ENCODE measurements around the gene PHACTR1.

PHACTR1 gene

DNA sequence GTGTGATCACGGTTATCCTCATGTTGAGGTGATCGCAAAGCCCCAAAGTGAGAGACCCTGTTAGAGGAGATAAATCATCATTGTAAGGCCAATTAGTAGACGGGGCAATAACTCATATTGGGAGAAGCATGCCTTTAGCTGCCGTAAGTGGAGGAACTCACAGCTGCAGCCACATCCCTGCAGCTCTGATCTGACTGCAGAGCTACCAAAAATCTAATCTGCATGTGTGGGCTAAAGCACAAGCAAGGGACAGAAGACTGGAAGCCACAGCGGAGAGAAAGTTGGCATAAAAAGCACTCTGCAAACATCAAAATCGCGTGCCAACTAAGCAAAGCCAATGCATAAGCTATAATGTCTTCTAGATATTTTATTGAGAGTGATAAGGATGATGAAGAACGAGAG, 532.0 kb downstream of the PHACTR1 start:
- DNase-seq, result no peak

DNA sequence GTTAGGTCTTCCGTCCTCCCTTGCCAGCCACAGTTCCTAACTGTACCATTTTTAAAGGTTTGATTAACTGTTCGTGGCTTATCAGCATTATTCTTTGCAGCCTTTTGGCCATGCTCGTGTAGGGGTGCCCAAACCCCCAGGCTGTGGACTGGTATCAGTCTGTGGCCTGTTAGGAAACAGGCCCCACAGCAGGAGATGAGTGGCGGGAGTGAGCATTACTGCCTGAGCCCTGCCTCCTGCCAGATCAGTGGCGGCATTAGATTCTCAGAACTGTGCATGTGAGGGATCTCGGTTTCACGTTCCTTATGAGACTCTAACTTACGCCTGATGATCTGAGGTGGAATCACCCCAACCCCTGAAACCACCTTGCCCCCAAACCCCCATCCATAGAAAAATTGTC, 532.4 kb downstream of the PHACTR1 start:
- DNase-seq, result no peak

- no peak for DNase-seq
Measured at GRCh38 chr6:13249817-13250216, 533.2 kb downstream of the PHACTR1 start.

GRCh38 chr6:13250703-13251102, 534.1 kb downstream of the PHACTR1 start:
- DNase-seq, result no peak

GRCh38 chr6:13251242-13251641, 534.7 kb downstream of the PHACTR1 start:
- DNase-seq, result no peak

- no peak for DNase-seq
Measured at GRCh38 chr6:13252790-13253189, 536.2 kb downstream of the PHACTR1 start.

GRCh38 chr6:13253272-13253671, 536.7 kb downstream of the PHACTR1 start:
- no peak for DNase-seq

DNA sequence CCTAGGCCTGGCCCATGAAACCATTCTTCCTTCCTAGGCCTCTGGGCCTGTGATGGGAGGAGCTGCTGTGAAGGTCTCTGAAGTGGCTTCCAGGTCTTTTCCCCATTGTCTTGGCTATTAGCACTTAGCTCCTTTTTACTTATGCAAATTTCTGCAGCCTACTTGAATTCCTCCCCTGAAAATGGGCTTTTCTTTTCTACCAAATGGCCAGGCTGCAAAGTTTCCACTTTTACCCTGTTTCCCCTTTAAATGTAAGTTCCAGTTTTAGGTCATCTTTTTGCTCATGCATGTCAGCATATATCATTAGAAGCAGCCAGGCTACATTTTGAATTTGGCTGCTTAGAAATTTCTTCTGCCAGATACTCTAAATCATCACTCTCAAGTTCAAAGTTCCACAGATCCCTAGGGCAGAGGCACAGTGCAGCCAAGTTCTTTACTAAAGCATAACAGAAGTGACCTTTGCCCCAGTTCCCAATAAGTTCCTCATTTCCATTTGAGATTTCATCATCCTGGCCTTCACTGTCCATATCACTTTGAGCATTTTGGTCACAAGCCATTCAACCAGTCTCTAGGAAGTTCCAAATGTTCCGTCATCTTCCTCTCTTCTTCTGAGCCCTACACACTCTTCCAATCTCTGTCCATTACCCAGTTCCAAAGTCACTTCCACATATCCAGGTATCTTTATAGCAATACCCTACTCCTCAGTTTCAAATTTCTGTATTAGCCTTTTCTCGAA, 539.9 kb downstream of the PHACTR1 start:
- DNase-seq, result no peak

DNA sequence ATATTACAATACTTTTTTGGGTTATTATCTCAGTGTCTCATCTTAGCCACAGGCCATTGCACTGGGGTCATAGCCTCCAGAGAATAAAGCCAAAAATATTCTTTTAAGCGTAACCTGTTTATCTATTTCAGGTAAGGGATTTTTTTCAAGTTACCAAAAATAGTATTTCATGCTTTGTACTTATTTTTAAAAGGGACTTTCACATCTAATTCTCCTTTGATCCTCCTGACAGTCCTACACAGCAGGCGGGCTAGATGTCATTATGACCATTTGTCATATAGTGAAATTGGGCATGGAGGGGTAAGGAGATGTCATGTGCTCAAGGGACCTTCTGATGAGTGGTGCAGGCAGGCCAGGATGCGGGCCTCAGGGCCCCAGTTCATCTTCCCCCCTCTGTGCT, 542.8 kb downstream of the PHACTR1 start:
- DNase-seq, result no peak

DNA sequence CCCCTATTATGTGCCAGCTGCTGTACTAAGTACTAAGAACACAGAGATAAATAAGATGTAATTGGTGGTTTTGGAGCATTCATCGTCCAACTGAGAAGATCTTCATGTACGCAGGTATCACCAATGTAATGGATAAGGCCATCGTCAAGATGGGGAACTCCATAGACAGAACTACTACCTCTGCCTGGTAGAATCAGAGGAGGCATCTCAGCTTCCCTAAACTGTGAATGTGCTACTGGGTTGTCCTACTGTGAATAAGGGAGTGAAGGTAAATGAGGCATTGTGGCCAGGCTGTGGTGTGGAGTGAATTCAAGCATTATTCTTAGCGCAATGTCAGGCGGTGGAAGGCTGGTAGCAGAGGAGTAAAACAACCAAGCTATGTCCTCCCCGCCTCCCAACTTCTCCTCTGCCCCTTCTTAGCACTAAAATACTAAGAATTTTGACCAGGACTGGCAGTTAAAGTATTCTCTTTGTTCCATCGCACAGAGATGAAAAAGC, 543.6 kb downstream of the PHACTR1 start:
- no peak for DNase-seq

DNA sequence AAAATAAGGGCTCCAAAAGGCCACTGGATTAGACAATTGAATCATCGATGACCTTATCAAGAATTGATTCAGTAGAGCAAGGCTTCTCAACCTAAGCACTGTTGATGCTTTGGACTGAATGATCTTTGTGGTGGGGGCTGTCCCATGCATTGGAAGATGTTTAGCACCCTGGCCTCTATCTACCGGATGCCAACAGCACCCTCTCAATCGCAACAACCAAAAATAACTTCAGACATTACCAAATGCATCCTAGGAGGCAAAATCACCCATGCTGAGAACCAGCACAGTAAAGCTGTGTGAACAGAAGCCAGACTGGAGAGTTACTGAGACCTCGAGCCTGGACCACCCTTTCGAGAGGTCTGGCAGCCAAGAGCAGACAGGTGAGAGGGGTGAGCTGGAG, 544.3 kb downstream of the PHACTR1 start:
- DNase-seq, result no peak

DNA sequence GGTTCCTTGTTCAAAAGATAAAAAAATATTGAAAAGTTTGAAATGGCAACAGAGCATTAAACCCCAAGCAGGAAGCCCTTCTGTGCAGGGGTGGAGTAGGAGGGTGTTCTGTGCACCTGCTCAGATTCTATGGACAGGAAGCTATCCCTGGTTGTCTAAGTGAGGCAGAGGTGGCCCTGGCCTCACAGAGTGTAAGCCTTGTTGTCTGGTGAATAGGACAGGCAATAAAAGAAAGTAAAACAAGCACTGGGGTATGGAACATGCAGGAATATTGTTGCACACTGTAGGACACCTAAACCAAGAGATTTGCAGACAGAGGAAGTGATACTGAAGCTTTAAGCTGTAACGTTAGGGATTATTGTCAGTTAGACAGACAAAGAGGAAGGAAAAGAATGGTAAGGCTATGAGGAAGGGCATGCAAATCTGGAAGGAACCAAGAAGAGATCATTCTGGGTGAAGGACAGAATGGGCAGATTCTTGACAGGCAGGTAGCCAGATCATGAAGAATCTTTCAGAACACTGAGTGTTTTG, 545.0 kb downstream of the PHACTR1 start:
- DNase-seq, result no peak

- no peak for DNase-seq
Measured at GRCh38 chr6:13262302-13263230, 546.0 kb downstream of the PHACTR1 start.

- DNase-seq, result no peak
Measured at GRCh38 chr6:13263669-13264068, 547.1 kb downstream of the PHACTR1 start.

DNA sequence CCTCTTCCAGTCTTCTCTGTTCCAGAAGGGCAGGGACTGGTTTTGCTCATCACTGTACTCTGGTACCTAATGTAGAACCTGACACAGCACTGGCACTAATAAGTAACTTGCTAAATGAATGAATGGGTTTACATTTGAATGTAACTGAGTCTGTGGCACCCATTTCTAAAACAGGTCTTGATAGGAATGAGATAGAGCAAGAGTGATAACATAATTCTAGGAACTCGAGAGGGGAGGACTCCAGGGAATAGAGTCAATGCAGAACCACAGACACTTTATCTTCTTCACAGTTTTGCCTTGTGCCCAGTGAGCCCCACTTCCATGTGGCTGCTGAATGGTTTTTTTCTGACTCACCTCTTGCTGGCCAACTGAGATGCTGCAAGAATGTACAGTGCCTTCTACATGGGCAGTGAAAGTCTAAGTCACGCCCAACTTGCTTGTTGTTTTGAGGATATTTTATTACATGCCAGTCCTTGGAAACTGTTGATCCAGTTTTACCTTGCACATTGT, 550.6 kb downstream of the PHACTR1 start:
- no peak for DNase-seq

- DNase-seq, result no peak
Measured at GRCh38 chr6:13268913-13269518, 552.4 kb downstream of the PHACTR1 start.

DNA sequence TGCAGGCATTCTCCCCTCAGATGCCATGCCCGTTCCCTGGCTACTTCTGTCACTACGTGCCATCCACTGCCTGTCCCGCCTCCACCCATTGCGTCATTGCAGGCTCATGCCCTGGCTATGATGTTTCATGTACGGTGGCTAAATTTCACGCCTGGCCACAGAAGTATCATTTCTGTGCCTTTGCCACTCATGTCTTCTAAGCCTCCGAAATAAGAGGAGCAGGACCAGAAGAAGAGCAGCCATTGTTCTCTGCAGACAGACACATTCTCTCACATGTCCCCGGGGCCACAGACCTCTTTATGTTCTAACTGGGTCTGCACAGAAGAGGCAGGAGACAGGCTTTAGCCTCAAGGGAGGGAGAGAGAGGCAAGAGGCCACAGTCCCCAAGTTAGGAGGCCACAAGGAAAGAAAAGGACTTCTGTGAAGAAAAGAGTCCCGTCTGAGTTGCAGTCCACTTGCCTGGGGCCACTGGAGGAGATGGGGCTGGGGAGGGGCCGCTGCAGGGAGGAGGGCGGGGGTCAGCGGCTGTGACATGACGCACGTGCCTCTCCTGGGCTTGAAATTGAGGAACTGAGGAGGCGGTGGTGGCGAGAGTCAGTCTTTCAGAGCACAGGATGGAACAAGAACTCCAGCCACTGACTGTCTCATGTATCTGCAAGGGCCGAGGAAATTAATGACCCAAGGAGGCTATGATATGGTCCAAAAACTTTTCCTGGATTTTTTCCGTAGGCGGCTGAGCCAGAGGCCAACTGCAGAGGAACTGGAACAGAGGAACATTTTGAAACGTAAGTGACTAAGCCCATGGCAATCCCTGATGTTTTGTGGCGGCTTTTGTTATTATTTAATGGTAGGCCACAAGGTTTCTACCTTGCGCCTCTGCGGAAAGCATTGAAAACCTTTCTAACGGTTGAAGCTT, 555.8 kb downstream of the PHACTR1 start:
- no peak for DNase-seq

DNA sequence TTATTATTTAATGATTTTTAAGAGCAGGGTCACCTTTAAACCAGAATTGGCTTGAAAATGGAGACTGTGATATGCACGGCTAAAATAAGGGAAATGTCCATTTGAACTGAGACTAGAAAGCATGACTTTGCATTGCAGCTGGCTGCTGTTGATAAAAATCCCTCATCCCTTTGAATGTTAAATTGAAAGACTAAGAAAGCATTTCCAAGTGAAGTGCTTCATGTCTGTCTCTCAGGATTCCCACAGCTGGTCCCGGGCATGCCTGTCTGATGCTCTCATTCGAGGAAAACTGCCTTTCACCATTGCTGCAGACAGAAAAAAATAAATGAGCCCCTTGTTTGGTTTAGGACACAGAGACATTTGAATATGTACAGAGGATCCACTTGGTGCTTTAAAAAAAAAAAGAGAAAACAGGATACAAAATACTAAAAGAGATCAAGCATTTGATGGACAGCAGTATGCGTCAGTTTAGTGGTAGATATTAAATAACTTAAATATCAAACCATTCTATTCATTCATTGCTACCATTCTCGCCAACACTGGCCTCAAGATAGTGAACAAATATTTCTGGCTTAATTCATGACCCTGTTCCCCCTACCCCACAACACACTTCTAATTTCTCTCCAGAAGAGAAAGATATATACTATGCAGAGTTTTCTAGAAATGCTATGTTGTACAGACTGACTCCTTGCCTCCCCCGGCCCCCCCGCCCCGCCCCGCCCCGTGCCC, 556.8 kb downstream of the PHACTR1 start:
- no peak for DNase-seq

DNA sequence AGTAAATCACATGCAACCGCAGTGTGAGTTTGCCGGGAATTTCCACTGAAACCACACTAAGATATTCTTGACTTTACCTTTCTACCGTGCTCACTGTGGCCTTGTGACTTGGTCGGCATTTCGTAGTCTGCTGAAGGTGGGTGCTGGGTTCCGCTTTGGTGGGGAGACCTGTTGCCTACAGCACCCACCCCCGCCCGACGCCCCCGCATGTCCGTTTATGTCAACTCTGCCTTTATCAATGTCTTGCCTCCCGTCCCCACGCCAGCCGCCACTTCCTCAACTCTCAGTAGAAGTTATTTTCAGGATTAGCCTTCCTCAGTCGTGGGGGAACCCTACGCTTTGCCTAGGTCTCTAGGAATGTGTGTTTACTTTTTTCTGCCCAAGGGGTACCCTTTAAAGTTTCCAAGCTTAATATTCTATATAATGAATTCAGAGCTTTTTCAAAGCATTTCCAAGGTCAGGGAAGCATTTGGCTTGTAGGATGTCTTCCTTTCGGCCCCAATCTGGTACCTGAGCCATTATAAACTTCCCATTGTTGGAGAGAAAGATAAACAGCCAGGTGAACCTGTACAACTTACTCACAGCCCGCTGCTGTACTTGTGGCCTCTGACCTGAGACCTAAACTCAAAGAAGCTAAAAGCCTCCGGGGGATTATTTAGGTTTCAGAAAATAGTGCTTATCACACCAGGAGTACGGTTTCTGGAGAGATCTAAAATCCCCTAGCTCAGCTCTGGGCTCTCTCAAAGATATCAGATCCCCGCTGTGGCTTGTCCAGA, 557.6 kb downstream of the PHACTR1 start:
- DNase-seq, result no peak

GRCh38 chr6:13274707-13275434, 558.3 kb downstream of the PHACTR1 start:
- no peak for DNase-seq

All from DMS79 (cell line).